HUES64 (cell line): ENCODE results near the gene XBP1.

ENCODE experiments used
- H3K27ac ChIP-seq: 2 replicates; pipeline ENCODE4 v1.7.0; 2013; ENCODE audit warnings: low read depth, low read length, inconsistent platforms
- H3K27me3 ChIP-seq: 2 replicates; pipeline ENCODE4 v1.6.1; 2013; ENCODE audit warnings: mild to moderate bottlenecking, low read length; ENCODE audit not compliant: insufficient read depth
- H3K36me3 ChIP-seq: 2 replicates; pipeline ENCODE4 v1.6.1; 2013; ENCODE audit warnings: mild to moderate bottlenecking, low read length; ENCODE audit not compliant: insufficient read depth
- H3K4me1 ChIP-seq: 2 replicates; pipeline ENCODE4 v1.6.1; 2013; ENCODE audit warnings: mild to moderate bottlenecking, low read length, moderate library complexity; ENCODE audit not compliant: insufficient read depth
- H3K4me3 ChIP-seq: 2 replicates; pipeline ENCODE4 v1.5.1; 2013; ENCODE audit warnings: mild to moderate bottlenecking, low read length, moderate library complexity
- H3K9ac ChIP-seq: 2 replicates; pipeline ENCODE4 v1.6.1; 2013; ENCODE audit warnings: mild to moderate bottlenecking, low read depth, low read length
- H3K9me3 ChIP-seq: 2 replicates; pipeline ENCODE4 v1.6.1; 2013; ENCODE audit warnings: low read depth, low read length; ENCODE audit not compliant: insufficient read depth
- WGBS: fragments of 150-250, 120-280 bp; methylation state at CpG from one replicate; pipeline ENCODE4 v1.1.7; 2013; ENCODE audit warnings: missing lambda C conversion rate; 5-methylcytosine and 5-hydroxymethylcytosine counted together

The XBP1 gene

DNA sequence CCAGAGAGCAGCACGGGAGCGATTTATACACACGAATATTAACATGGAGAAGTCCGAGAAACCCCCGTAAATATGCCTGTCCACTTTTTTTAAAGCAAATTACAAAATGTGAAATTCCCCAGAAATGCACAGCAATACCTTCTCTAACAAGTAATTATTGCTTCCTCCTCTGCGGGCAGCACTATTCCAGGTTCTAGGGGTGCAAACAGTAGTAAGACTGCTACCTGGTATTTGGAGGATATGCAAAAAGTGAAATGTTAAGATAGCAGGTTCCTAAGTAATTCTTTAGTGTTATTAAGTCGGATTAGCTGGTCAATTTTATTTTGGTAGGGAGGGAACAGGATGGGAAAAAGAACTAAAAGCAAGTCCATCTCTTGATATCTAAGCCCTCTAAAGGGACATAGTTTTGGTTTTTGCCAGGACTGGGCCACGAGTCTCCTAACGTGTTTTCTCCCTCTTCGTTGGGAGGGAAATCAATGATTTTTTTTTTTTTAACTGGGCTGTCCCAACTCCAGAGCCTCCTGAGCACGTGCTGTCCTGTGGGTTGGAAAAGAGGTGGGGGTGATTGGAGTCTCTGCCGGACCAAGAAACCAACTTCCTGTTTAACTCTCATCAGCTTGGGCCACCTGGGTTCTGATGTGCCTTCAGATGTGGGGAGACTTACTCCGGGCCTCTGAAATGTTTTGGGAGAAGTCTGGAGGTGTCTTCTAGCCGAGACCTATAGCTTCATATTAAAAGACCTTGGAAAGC is 1.7 kb upstream of the XBP1 start:
- WGBS = 77% methylated on average over 14 of the region's 14 CpGs
- no peak overlapping the region; the same call in 1 of the 2 replicates for H3K9ac ChIP-seq
- H3K4me1 ChIP-seq = peaks cover 8% of the 10 kb centered on the region

DNA sequence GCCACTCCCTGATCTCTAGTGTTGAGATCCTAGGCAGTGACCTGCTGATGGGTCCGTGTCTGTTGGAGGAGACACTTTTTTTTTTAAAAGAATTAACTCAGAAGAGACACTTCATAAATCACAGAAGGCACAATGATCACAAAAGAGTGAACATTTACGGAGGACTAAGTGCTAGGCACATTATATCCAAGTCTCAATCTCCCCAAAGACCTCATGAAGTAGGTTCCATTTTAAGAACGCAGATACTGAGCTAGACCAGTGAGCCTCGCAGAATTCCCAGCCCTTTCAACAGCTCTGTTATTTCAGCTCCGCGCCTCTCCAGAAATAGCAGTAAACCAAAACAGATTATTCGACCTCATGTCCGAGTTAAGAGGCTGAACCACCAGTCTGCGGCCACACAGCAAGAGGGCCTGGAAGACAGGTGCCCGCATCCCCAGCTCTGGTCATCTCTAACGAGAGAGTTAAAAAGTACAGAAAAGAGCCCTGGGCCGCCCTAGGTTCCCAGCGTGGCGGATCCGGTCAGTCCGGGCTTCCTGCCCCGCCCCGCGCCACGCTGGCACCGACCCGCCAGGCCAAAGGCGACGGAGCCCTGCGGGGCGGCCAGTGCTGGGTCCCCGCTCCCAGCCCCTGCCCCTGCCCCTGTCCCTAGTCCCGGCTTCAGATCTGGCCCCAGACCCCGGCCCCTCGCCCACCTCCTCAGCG is 612 bp downstream of the XBP1 start:
- peak overlapping the region; percentile 92 for H3K27ac ChIP-seq
- no peaks in the 10 kb centered on the region for H3K27me3 ChIP-seq
- under 1% methylated on average over 31 of the region's 31 CpGs for WGBS
- peaks cover 43% of the 10 kb centered on the region for H3K36me3 ChIP-seq
- no peaks in the 10 kb centered on the region for H3K9me3 ChIP-seq
- peak overlapping the region; percentile 97 for H3K4me3 ChIP-seq
- peaks cover 8% of the 10 kb centered on the region for H3K4me1 ChIP-seq
- peak overlapping the region; percentile 99 for H3K9ac ChIP-seq

More for the DNA sequence above, 1.7 kb upstream of the XBP1 start:
- Histone ChIP-seq H3K4me3 (no peak overlapping the region), H3K9me3 (no peaks in the 10 kb centered on the region), H3K36me3 (peaks cover 20% of the 10 kb centered on the region), H3K27me3 (no peaks in the 10 kb centered on the region), H3K27ac (no peak overlapping the region)

DNA sequence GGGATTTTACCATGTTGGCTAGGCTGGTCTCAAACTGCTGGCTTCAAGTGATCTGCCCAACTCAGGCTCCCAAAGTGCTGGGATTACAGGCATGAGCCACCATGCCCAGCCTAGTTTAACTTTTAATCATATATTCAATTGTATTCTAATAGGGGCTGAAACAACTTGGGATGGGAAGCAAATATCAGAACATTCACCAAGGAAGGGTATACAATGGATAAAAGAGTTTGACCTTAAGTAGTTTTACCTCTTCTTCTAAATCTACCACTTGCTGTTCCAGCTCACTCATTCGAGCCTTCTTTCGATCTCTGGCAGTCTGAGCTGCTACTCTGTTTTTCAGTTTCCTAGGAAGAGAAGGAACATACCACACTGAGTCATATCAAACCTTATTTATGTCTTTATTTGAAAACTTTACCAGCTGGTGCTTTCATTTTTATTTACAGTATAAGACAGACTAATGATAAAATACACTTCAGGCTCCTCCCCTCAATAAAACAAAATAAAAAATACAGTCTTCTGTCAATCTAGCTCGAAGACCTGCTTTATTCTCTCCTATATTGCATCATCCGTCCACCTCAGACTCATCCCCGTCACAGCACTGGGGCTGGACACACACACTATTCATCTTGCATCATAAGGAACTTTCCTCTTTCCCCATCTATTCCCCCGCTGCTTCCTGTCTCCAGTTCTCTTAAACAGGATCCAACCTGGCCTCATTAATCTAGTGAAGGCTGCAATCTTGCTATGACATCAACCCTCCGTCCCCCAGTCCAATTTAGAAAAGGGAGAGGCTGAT is 1.4 kb downstream of the XBP1 start:
- WGBS = 30% methylated on average over 7 of the region's 7 CpGs
- H3K9ac ChIP-seq = peak overlapping the region; percentile 99
- peak overlapping the region; percentile 97 for H3K4me3 ChIP-seq
- peaks cover 51% of the 10 kb centered on the region for H3K36me3 ChIP-seq
- H3K9me3 ChIP-seq = no peaks in the 10 kb centered on the region; the same call in 1 of the 2 replicates
- peaks cover 8% of the 10 kb centered on the region for H3K4me1 ChIP-seq
- H3K27me3 ChIP-seq = no peaks in the 10 kb centered on the region
- peak overlapping the region; percentile 92 for H3K27ac ChIP-seq

DNA sequence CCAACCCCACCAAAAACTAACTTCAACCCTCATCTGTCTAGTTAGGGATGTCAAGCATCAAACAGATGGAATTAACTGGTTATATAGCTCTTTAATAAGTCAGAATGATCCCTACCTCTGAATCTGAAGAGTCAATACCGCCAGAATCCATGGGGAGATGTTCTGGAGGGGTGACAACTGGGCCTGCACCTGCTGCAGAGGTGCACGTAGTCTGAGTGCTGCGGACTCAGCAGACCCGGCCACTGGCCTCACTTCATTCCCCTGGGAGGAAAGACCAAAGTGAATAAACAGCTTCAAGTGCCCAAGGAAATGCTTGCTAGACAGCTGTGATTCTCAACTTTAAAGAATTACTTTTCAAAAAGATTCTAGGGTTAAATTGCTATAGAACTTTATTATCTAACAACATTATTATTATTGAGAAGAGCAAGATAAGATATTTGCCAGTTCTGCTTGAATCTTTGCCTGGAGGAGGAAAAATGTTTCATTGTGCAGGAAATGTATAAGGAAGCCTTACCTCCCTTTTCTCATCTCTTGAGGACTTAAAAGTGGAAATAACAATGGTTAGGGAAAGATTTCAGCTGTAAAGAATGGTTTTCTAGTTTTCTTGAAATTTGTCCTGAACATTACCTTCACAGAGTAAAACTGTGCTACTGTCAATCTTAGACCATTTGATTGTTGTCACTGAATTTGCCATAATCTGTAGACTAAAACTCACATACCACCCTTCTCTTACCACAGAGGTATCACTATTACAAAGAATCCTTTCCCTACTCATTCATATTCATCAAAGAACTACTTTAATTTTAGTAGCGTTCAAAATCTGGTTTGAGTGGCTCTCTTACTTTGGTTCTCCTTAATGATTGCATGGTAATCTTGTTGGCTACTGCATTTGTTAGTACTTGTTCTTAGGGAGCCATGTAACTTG is 4.2 kb downstream of the XBP1 start:
- Histone ChIP-seq H3K9me3 (no peaks in the 10 kb centered on the region; the same call in 1 of the 2 replicates), H3K27ac (no peak overlapping the region), H3K9ac (no peak overlapping the region), H3K4me1 (no peaks in the 10 kb centered on the region), H3K4me3 (no peak overlapping the region), H3K27me3 (no peaks in the 10 kb centered on the region), H3K36me3 (peaks cover 60% of the 10 kb centered on the region)
- 95% methylated on average over 5 of the region's 5 CpGs for WGBS

DNA sequence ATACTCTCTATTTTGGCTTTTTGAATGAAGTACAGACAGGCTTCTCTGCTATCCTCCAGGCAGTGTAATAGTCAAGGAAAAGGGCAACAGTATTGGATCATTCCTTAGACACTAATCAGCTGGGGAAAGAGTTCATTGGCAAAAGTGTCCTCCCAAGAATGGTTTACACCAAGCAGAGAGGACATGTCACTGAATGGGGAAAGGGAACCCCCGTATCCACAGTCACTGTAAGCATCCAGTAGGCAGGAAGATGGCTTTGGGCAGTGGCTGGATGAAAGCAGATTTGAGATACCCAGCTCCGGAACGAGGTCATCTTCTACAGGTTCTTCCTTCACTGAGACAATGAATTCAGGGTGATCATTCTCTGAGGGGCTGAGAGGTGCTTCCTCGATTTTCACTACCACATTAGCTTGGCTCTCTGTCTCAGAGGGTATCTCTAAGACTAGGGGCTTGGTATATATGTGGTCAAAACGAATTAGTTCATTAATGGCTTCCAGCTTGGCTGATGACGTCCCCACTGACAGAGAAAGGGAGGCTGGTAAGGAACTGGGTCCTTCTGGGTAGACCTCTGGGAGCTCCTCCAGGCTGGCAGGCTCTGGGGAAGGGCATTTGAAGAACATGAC is 5.2 kb downstream of the XBP1 start:
- Histone ChIP-seq H3K4me3 (no peak overlapping the region), H3K36me3 (peaks cover 60% of the 10 kb centered on the region), H3K27ac (no peak overlapping the region), H3K4me1 (no peaks in the 10 kb centered on the region), H3K9me3 (no peaks in the 10 kb centered on the region; the same call in 1 of the 2 replicates), H3K9ac (no peak overlapping the region), H3K27me3 (no peaks in the 10 kb centered on the region)
- WGBS = 89% methylated on average over 6 of the region's 6 CpGs

DNA sequence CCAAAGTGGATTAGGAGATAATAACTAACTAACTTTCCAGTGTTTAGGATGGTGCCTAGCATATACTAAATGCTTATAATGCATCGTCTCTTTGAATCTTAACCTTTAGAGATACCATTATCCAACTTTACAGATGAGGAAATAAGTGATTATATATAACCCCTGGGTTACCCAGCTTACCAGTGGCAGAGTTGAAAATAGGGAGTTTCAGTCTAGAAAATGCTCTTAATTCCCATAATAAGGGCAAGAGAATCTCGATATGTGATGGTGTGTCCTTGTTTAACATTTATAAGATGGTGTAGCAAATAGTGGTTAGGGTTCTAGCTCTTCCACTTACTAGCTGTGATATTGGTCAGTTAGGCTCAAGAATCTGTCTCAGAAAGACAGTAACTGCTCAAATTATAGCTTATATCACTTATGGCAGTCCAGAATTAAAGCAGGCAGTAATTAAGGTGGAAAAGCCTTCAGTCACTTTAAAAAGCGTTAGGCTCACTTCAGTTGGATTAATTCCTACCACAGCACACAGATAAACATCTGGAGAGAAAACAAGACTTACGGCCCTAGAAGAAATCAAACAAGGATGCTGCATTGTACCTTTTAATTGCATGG is 6.3 kb downstream of the XBP1 start:
- 97% methylated on average over 2 of the region's 4 CpGs for WGBS
- Histone ChIP-seq H3K36me3 (peaks cover 62% of the 10 kb centered on the region), H3K27me3 (no peaks in the 10 kb centered on the region), H3K4me1 (no peaks in the 10 kb centered on the region), H3K9me3 (no peaks in the 10 kb centered on the region; the same call in 1 of the 2 replicates), H3K4me3 (no peak overlapping the region), H3K27ac (no peak overlapping the region), H3K9ac (no peak overlapping the region)

DNA sequence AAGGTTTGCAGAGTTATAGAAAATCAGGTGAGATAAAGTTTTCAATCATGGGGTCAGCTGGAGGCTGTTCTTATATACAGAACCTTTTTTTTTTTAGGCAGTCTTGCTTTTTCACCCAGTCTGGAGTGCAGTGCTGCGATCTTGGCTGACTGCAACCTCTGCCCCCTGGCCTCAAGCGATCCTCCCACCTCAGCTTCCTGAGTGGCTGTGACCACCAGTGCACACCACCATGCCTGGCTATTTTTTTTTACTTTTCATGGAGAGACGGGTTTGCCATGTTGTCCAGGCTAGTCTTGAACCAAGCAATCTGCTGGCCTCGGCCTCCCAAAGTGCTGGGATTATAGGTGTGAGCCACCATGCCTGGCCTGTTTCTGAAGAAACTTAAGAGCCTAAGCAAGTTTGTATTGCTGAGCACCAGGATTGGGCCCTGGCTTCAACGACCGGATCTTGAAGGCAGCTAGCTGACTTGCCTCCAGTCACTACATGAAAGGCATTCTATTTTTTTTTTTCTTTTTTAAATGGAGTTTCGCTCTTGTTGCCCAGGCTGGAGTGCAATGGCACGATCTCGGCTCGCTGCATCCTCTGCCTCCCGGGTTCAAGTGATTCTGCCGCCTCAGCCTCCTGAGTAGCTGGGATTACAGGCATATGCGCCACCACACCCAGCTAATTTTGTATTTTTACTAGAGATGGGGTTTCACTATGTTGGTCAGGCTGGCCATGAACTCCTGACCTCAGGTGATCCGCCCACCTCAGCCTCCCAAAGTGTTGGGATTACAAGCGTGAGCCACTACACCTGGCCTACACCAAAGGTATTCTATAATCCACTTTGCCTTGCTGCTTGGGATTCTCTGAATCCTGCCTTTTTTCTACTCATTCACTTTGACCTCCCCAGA is 7.6 kb downstream of the XBP1 start:
- no peaks in the 10 kb centered on the region for H3K4me1 ChIP-seq

DNA sequence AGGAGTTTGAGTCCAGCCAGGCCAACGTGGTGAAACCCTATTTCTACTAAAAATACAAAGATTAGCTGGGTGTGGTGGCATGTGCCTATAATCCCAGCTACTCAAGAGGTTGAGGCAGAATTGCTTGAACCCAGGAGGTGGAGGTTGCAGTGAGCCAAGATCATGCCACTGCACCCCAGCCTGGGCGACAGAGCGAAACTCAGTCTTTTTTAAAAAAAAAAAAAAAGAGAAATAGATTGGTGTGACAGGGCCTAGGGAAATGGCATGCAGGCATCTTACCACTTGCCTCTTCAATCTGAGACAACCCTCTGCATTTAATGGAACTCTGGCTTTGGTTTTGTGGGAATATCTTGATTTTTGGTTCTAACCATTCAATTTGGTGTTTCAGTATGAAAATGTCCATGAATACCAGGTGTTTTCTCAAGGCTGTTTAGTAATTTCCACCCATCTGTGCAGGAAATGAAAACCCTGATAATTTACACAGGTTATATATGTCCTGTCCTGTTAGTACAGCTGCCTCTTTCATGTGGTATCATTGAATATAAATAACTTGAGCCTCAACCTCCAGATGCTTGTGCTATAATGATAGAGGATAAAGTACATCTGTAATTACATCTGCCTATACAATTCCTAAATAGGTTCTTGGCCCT is 8.4 kb downstream of the XBP1 start:
- peaks cover 62% of the 10 kb centered on the region for H3K36me3 ChIP-seq
- no peak overlapping the region for H3K4me3 ChIP-seq
- no peaks in the 10 kb centered on the region; the same call in 1 of the 2 replicates for H3K9me3 ChIP-seq
- H3K27me3 ChIP-seq = no peaks in the 10 kb centered on the region
- 81% methylated on average over 3 of the region's 3 CpGs for WGBS
- no peak overlapping the region for H3K27ac ChIP-seq
- H3K9ac ChIP-seq = no peak overlapping the region
- no peaks in the 10 kb centered on the region for H3K4me1 ChIP-seq

More for the DNA sequence above, 7.6 kb downstream of the XBP1 start:
- no peak overlapping the region for H3K4me3 ChIP-seq
- WGBS = 90% methylated on average over 15 of the region's 15 CpGs
- H3K36me3 ChIP-seq = peaks cover 62% of the 10 kb centered on the region
- H3K9me3 ChIP-seq = no peaks in the 10 kb centered on the region; the same call in 1 of the 2 replicates
- no peaks in the 10 kb centered on the region for H3K27me3 ChIP-seq
- no peak overlapping the region for H3K9ac ChIP-seq
- no peak overlapping the region for H3K27ac ChIP-seq

DNA sequence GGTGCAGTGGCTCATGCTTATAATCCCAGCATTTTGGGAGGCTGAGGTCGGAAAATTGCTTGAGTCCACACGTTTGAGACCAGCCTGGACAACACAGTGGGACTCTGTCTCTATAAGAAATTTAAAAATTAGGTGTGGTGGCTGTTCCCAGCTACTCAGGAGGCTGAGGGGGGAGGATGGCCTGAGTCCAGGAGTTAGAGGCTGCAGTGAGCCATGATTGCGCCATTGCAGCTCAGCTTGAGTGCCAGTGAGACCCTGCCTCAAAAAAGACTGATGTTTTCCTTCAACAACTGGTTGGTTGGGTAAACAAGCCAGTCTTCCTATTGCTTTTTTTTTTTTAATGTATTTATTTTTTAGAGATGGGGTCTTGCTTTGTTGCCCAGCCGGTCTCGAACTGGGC is 9.2 kb downstream of the XBP1 start:
- no peak overlapping the region for H3K4me3 ChIP-seq
- no peaks in the 10 kb centered on the region; the same call in 1 of the 2 replicates for H3K9me3 ChIP-seq
- 92% methylated on average over 3 of the region's 5 CpGs for WGBS
- no peak overlapping the region for H3K27ac ChIP-seq
- no peaks in the 10 kb centered on the region for H3K27me3 ChIP-seq
- peaks cover 62% of the 10 kb centered on the region for H3K36me3 ChIP-seq
- no peak overlapping the region for H3K9ac ChIP-seq
- H3K4me1 ChIP-seq = no peaks in the 10 kb centered on the region
